Activated naive CD8-positive, alpha-beta T cell treated with anti-CD3 and anti-CD28 coated beads, Interleukin-2, amount 50 U/mL, for 24 hours (primary cell): Measurements from ENCODE around the gene MOSMO.

Experiments used
- ATAC-seq: fragments of 150-1000 bp; cut with Tn5 transposase; one replicate; pipeline ENCODE4 v1.10.0; 2021
- DNase-seq: peaks from one replicate; pipeline ENCODE4 v3.0.0; 2021
- H3K27ac Mint-ChIP-seq: one replicate; pipeline ENCODE4 v1.8.0; 2021; ENCODE audit warnings: mild to moderate bottlenecking, mixed read lengths
- H3K27me3 Mint-ChIP-seq: one replicate; pipeline ENCODE4 v1.8.0; 2021; ENCODE audit warnings: mixed read lengths
- H3K36me3 Mint-ChIP-seq: one replicate; pipeline ENCODE4 v1.8.0; 2021; ENCODE audit warnings: low read depth, mixed read lengths
- H3K4me1 Mint-ChIP-seq: one replicate; pipeline ENCODE4 v1.8.0; 2021; ENCODE audit warnings: mixed read lengths
- H3K4me3 Mint-ChIP-seq: one replicate; pipeline ENCODE4 v1.8.0; 2021; ENCODE audit warnings: mild to moderate bottlenecking, moderate library complexity, mixed read lengths
- H3K9me3 Mint-ChIP-seq: one replicate; pipeline ENCODE4 v1.8.0; 2021; ENCODE audit warnings: mixed read lengths

The MOSMO gene

GRCh38 chr16:22007509-22008214, at the start of gene MOSMO:
MOSMO (plus strand) TSS chr16:22008111; CDS start chr16:22008302, 191 bp downstream.
- Mint-ChIP-seq H3K36me3 (peaks cover 3% of the 10 kb centered on the region), H3K9me3 (no peaks in the 10 kb centered on the region), H3K27ac (peak within 1 kb of the TSS; percentile 73), H3K4me3 (peak within 1 kb of the TSS; percentile 87), H3K4me1 (peaks cover 45% of the 10 kb centered on the region), H3K27me3 (no peaks in the 10 kb centered on the region)
- DNase-seq, result peak; percentile 74
- ATAC-seq, result peak; percentile 86

- ATAC-seq (no peak), DNase-seq (no peak)
- no peak overlapping the region for H3K4me3 Mint-ChIP-seq
- peaks cover 54% of the 10 kb centered on the region for H3K36me3 Mint-ChIP-seq
- H3K27me3 Mint-ChIP-seq, result no peaks in the 10 kb centered on the region
- H3K4me1 Mint-ChIP-seq, result peaks cover 39% of the 10 kb centered on the region
- H3K27ac Mint-ChIP-seq, result no peak overlapping the region
- H3K9me3 Mint-ChIP-seq, result no peaks in the 10 kb centered on the region
Observed at GRCh38 chr16:21959050-21959449, 48.9 kb upstream of the MOSMO start.

GRCh38 chr16:21962475-21962874, 45.4 kb upstream of the MOSMO start:
- H3K27ac Mint-ChIP-seq, result no peak overlapping the region
- H3K4me3 Mint-ChIP-seq, result no peak overlapping the region
- H3K27me3 Mint-ChIP-seq, result no peaks in the 10 kb centered on the region
- ATAC-seq (no peak), DNase-seq (no peak)
- H3K4me1 Mint-ChIP-seq, result peaks cover 17% of the 10 kb centered on the region
- no peaks in the 10 kb centered on the region for H3K9me3 Mint-ChIP-seq
- peaks cover 66% of the 10 kb centered on the region for H3K36me3 Mint-ChIP-seq

- H3K4me1 Mint-ChIP-seq, result peaks cover 6% of the 10 kb centered on the region
- H3K27ac Mint-ChIP-seq, result no peak overlapping the region
- no peaks in the 10 kb centered on the region for H3K9me3 Mint-ChIP-seq
- H3K4me3 Mint-ChIP-seq, result no peak overlapping the region
- DNase-seq, result no peak
- H3K36me3 Mint-ChIP-seq, result peaks cover 63% of the 10 kb centered on the region
- no peak for ATAC-seq
- no peaks in the 10 kb centered on the region for H3K27me3 Mint-ChIP-seq
Observed at GRCh38 chr16:21963887-21964286, 44.0 kb upstream of the MOSMO start.

GRCh38 chr16:21964353-21964752, 43.6 kb upstream of the MOSMO start:
- no peak for DNase-seq
- H3K4me1 Mint-ChIP-seq, result peaks cover 1% of the 10 kb centered on the region
- H3K4me3 Mint-ChIP-seq, result no peak overlapping the region
- no peak overlapping the region for H3K27ac Mint-ChIP-seq
- ATAC-seq, result no peak
- no peaks in the 10 kb centered on the region for H3K27me3 Mint-ChIP-seq
- no peaks in the 10 kb centered on the region for H3K9me3 Mint-ChIP-seq
- peaks cover 58% of the 10 kb centered on the region for H3K36me3 Mint-ChIP-seq

- H3K36me3 Mint-ChIP-seq, result peaks cover 32% of the 10 kb centered on the region
- H3K4me1 Mint-ChIP-seq, result no peaks in the 10 kb centered on the region
- ATAC-seq (no peak), DNase-seq (no peak)
- no peak overlapping the region for H3K27ac Mint-ChIP-seq
- no peaks in the 10 kb centered on the region for H3K27me3 Mint-ChIP-seq
- no peaks in the 10 kb centered on the region for H3K9me3 Mint-ChIP-seq
- H3K4me3 Mint-ChIP-seq, result no peak overlapping the region
Observed at GRCh38 chr16:21971856-21972255, 36.1 kb upstream of the MOSMO start.

- H3K4me3 Mint-ChIP-seq, result no peak overlapping the region
- no peak overlapping the region for H3K27ac Mint-ChIP-seq
- peaks cover 41% of the 10 kb centered on the region for H3K36me3 Mint-ChIP-seq
- no peaks in the 10 kb centered on the region for H3K4me1 Mint-ChIP-seq
- H3K9me3 Mint-ChIP-seq, result no peaks in the 10 kb centered on the region
- H3K27me3 Mint-ChIP-seq, result no peaks in the 10 kb centered on the region
- ATAC-seq, result no peak
- no peak for DNase-seq
Observed at GRCh38 chr16:21973945-21974344, 34.0 kb upstream of the MOSMO start.

DNA sequence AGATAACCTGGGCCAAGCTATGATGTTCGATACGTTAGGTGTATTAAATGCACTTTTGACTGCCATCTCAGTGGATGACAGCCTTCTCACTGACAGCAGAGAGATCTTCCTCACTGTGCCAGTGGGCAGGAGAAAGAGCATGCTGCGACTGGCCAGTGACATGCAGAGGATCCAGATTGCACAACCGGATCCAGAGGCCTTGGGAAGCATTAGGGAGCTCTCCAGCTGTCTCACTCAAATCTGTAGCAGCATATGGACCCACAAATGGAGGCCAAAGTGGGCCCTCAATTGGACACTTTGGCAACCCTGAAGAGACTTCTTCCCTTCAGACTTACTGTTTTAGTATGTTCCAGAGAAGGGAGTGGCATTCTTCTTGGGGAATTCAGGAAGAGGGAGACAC, 27.9 kb upstream of the MOSMO start:
- Mint-ChIP-seq H3K9me3 (no peaks in the 10 kb centered on the region), H3K27me3 (no peaks in the 10 kb centered on the region), H3K27ac (no peak overlapping the region), H3K4me3 (no peak overlapping the region), H3K36me3 (peaks cover 73% of the 10 kb centered on the region), H3K4me1 (no peaks in the 10 kb centered on the region)
- ATAC-seq (no peak), DNase-seq (no peak)

DNA sequence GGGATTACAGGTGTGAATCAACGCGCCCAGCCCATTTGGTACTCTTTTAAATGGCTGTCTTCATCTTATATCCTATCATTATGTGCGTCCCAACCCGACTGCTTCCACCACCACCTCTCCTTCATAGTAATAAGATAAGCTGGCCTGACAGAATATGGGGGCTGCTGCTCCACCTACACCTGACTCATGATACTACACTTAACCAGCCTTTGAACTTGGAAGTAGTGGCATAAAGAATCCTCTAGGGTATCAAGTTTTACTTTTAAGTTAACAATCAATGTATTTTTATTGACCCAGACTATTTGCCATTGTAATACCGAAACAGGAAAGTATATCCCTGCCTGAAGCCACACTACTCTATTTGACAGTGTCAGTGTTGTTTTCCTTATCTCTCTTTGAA, 25.8 kb upstream of the MOSMO start:
- no peak overlapping the region for H3K4me3 Mint-ChIP-seq
- H3K27ac Mint-ChIP-seq, result no peak overlapping the region
- ATAC-seq, result no peak
- H3K36me3 Mint-ChIP-seq, result peaks cover 79% of the 10 kb centered on the region
- no peak for DNase-seq
- H3K9me3 Mint-ChIP-seq, result no peaks in the 10 kb centered on the region
- no peaks in the 10 kb centered on the region for H3K27me3 Mint-ChIP-seq
- no peaks in the 10 kb centered on the region for H3K4me1 Mint-ChIP-seq

DNA sequence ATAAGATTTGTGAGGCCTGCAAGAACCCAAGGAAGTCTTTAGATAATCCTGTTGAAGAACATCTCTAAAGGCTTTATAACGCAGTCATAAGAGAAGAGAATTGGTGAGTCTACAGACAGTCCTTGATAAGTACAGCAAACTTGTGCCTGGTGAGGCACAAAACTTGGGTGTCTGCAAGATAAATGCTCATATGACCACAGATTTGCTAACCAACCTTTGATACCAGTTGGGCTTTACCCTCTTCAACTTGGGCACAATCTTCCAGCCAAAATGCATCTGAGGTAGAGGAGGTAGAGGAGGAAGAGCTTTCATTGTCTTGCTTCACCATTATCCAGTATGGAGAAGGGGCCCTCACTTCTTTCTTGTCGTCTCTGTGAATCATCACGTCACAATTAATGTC, 23.8 kb upstream of the MOSMO start:
- no peaks in the 10 kb centered on the region for H3K9me3 Mint-ChIP-seq

DNA sequence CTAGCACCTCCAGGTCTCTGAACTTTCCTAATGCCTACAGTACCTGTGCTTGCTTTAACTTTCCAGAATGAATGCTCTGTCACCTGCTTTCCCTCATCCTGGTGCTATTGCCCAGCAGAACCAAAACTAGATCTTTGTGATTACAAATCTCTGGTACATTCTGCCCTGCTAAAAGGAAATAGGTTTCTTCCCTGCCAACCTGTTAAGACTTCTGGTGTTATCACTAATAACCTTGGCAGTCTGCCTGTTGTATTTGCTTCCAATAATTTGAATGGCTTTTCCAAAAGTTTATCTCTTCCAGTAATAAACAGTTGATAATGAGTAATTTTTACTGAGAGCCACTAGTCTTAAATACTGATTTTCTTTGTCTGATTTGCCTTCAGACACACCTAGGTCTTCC, 22.4 kb upstream of the MOSMO start:
- no peak for DNase-seq
- Mint-ChIP-seq H3K27me3 (no peaks in the 10 kb centered on the region), H3K9me3 (no peaks in the 10 kb centered on the region), H3K27ac (no peak overlapping the region), H3K4me1 (peaks cover 2% of the 10 kb centered on the region), H3K4me3 (no peak overlapping the region), H3K36me3 (peaks cover 51% of the 10 kb centered on the region)
- no peak for ATAC-seq

More for the DNA sequence above, 23.8 kb upstream of the MOSMO start:
- no peak for ATAC-seq
- peaks cover 2% of the 10 kb centered on the region for H3K4me1 Mint-ChIP-seq
- no peak for DNase-seq
- H3K27me3 Mint-ChIP-seq, result no peaks in the 10 kb centered on the region
- no peak overlapping the region for H3K27ac Mint-ChIP-seq
- no peak overlapping the region for H3K4me3 Mint-ChIP-seq
- H3K36me3 Mint-ChIP-seq, result peaks cover 62% of the 10 kb centered on the region

DNA sequence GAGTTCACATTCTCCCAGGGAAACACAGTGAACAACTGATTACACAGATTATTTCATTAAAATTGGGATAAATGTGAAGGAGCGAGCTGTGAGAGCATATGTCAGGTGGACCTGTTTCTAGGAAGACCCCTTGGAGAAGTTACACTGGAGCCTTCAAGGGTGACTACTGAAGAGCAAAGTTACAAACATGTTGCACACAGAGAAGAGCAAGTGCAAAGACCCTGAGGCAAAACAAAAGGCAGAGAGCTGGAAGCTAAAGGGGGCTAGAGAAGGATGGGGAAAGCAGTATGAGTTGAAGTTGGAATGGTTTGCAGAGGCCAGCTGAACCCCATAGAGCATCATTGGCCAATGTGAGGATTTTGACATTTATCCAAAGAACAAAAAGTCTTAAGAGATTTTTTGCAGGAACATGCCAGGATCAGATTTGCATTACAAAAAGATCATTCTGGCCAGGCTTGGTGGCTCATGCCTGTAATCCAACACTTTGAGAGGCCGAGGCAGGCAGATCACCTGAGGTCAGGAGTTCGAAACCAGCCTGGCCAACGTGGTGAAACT, 21.1 kb upstream of the MOSMO start:
- no peak overlapping the region for H3K4me3 Mint-ChIP-seq
- H3K4me1 Mint-ChIP-seq, result peaks cover 6% of the 10 kb centered on the region
- H3K27ac Mint-ChIP-seq, result no peak overlapping the region

GRCh38 chr16:21987498-21987897, 20.4 kb upstream of the MOSMO start:
- Mint-ChIP-seq H3K4me1 (peaks cover 6% of the 10 kb centered on the region), H3K27ac (peak overlapping the region; percentile 5), H3K27me3 (no peaks in the 10 kb centered on the region), H3K4me3 (no peak overlapping the region), H3K36me3 (peaks cover 32% of the 10 kb centered on the region), H3K9me3 (no peaks in the 10 kb centered on the region)
- ATAC-seq (no peak), DNase-seq (no peak)

More for the DNA sequence above, 21.1 kb upstream of the MOSMO start:
- Mint-ChIP-seq H3K9me3 (no peaks in the 10 kb centered on the region), H3K36me3 (peaks cover 39% of the 10 kb centered on the region), H3K27me3 (no peaks in the 10 kb centered on the region)
- DNase-seq (no peak), ATAC-seq (no peak)

- H3K4me3 Mint-ChIP-seq, result no peak overlapping the region
- ATAC-seq, result no peak
- H3K9me3 Mint-ChIP-seq, result no peaks in the 10 kb centered on the region
- peaks cover 20% of the 10 kb centered on the region for H3K36me3 Mint-ChIP-seq
- no peaks in the 10 kb centered on the region for H3K27me3 Mint-ChIP-seq
- peaks cover 8% of the 10 kb centered on the region for H3K4me1 Mint-ChIP-seq
- no peak for DNase-seq
- no peak overlapping the region for H3K27ac Mint-ChIP-seq
Observed at GRCh38 chr16:21989133-21989532, 18.8 kb upstream of the MOSMO start.

DNA sequence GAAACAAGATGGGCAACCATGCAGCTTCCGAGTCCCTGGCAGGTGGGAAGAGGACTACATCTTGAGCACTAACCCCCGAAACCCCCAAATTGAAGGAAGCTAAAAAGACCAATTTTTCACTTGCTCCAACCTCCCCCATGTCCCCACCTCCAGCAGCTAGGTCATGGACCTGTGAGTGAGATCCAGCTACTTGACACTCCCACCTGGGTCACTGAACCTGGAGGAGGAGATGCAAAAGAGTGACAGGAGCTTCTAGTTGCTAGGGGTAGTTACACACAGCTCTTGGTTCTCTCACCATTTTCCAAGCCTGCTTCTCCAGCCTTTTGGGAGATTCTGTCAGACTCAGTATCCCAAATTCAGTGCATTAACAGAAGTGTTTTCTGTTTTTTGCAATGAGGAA, 18.2 kb upstream of the MOSMO start:
- H3K9me3 Mint-ChIP-seq, result no peaks in the 10 kb centered on the region
- H3K4me1 Mint-ChIP-seq, result peaks cover 8% of the 10 kb centered on the region
- H3K27me3 Mint-ChIP-seq, result no peaks in the 10 kb centered on the region
- ATAC-seq (no peak), DNase-seq (no peak)
- H3K4me3 Mint-ChIP-seq, result no peak overlapping the region
- H3K27ac Mint-ChIP-seq, result no peak overlapping the region
- H3K36me3 Mint-ChIP-seq, result peaks cover 16% of the 10 kb centered on the region
